Epithelial cell of proximal tubule (primary cell): ENCODE data around the gene UNC93B1. TPM values are rescaled to one million over a fixed set of nuclear protein-coding genes. Genes with fewer than 3 reads are reported as not detected.

ENCODE experiments used
- DNase-seq: peaks from one replicate; pipeline ENCODE4 v3.0.0-alpha.2; 2011; ENCODE audit warnings: low read depth
- H3K4me3 ChIP-seq: 2 replicates; pipeline ENCODE4 v1.5.1; 2011; ENCODE audit warnings: low read depth, mild to moderate bottlenecking, low read length
- total RNA-seq: library from RNA; depleted of rRNA; stranded (reverse); fragments of >200 nt; gene quantifications from 2 replicates; pipeline ENCODE4 v1.2.3, GENCODE V29; 2015
- TF ChIP-seq, protein P1 (sequence below): conservative IDR thresholded peaks from 2 replicates; pipeline ENCODE4 v1.5.1; 2012; ENCODE audit warnings: low read depth, mild to moderate bottlenecking, low read length

The UNC93B1 gene
- total RNA-seq, 1 donor from 2014 or later: 16.3 TPM

DNA sequence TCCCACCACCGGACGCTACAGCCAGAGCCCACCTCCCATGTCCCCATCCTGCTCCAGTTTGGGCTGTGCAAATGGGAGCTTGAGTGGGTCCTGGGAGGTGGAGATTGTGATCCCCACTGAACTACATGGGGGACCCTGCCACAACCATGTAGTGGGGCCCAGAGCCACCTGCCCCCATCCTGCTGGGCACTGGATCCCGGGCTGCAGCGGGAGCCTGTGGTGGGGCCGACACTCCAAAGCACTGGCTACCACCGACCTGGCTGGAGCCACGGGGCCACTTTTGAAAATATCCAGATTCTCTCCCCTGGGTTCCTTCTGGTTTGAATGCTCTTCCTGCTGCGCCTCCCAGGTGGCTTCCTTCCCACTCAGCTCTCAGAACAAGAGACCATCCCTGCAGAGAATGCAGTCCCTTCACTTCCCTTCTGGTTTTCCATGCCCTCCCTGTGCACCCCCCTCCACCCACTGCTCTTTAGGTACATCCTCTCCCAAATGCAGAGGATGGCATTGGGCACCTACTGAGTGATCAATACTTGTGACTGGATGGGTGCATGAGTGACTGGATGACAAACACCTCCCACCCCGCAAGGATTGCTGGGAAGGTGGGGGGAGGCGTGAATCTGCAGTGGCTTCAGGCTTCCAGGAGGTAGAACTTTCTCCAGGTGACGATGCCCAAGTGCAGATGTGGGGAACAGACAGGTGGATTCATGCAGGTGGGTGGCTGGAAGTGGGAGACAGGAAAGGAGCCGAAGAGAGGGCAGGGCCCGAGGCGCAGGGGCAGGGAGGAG, 846 bp upstream of the UNC93B1 start:
- peak overlapping the region; percentile 65 for H3K4me3 ChIP-seq

DNA sequence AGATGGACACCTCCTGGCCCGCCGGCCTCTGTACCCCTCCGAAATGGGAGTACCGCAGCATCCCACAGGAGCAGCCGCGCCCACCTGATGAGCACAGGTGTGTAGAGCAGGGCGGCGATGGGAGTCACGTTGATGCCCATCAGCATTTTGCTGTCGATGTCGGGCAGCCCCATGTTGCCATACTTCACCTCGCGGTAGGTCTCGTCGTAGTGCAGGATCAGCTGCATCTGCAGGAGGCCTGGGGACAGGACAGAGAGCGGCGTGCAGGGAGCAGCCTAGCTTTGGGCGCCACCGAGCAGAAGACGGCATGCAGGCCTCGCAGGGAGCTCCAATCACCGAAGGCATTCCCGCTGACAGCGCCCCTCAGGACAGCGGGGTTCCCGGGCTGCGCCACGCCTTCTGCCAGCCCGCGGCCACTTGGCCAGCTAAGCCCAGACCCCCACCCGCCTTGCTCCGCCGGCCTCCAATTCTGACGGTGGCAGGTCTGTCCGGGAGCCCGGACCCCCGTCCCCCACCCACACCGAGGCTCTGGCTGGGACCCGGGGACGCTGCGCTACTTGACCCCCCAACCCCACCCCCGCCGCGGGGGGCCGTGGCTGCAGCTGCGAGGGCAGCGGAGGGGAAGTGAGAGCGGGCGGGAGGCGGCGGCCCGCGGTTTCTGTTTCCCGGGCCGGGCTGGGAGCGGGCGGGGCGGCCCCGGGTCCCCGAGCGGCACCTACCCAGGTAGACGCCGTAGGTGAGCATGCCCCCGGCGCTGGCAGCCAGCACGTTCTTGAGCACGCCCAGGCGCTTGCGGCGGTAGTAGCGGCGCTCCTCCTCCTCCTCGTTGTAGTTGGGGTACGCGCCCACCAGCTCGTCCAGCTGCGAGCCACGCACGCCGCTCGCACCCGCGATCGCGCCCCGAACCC, 705 bp downstream of the UNC93B1 start:
- DNase-seq: no peak

More for the DNA sequence above, 846 bp upstream of the UNC93B1 start:
- no peak for DNase-seq
- TF ChIP-seq, protein P1, sequence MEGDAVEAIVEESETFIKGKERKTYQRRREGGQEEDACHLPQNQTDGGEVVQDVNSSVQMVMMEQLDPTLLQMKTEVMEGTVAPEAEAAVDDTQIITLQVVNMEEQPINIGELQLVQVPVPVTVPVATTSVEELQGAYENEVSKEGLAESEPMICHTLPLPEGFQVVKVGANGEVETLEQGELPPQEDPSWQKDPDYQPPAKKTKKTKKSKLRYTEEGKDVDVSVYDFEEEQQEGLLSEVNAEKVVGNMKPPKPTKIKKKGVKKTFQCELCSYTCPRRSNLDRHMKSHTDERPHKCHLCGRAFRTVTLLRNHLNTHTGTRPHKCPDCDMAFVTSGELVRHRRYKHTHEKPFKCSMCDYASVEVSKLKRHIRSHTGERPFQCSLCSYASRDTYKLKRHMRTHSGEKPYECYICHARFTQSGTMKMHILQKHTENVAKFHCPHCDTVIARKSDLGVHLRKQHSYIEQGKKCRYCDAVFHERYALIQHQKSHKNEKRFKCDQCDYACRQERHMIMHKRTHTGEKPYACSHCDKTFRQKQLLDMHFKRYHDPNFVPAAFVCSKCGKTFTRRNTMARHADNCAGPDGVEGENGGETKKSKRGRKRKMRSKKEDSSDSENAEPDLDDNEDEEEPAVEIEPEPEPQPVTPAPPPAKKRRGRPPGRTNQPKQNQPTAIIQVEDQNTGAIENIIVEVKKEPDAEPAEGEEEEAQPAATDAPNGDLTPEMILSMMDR: no peak

DNA sequence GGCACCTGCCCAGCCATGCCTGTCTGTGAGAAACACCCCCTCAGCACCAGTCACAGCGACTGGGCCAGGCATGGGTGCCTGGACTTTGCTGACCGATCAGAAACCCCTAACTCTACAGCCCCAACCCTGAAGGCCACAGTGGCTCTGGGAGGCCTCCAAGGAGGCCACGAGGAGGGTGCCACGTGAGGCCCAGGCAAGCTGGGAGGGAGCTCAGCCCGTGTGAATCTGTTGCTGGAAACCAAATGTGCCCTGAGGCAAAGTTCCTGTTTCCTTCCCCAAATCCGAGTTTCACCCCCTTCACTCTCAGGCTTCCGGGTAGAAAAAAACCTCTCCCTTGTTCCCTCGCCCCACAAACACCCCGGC, 1.3 kb downstream of the UNC93B1 start:
- TF ChIP-seq, protein P1: no peak
- no peak for DNase-seq
- no peak overlapping the region for H3K4me3 ChIP-seq

More for the DNA sequence above, 705 bp downstream of the UNC93B1 start:
- TF ChIP-seq, protein P1: no peak
- H3K4me3 ChIP-seq: peak overlapping the region; percentile 65

DNA sequence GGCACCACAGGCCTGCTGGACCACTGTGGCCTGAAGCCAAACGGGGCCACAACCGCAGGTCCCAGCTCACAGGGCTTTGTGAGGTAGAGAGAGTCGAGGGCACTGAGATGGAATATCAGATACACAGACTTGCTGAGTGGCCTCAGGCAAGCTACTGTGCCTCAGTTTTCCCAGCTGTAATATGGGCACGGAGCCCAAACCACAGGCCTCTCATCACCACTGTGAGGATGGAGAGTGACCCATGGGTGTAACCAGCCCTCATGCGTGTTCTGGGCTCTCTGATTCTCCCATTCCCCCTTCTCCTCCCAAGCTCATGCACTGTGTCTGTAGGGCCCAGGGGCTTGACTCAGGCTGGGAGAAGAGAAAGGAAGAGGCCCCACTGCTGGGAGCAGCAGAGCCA, 4.2 kb downstream of the UNC93B1 start:
- TF ChIP-seq, protein P1: no peak
- H3K4me3 ChIP-seq: no peak overlapping the region
- DNase-seq: no peak

DNA sequence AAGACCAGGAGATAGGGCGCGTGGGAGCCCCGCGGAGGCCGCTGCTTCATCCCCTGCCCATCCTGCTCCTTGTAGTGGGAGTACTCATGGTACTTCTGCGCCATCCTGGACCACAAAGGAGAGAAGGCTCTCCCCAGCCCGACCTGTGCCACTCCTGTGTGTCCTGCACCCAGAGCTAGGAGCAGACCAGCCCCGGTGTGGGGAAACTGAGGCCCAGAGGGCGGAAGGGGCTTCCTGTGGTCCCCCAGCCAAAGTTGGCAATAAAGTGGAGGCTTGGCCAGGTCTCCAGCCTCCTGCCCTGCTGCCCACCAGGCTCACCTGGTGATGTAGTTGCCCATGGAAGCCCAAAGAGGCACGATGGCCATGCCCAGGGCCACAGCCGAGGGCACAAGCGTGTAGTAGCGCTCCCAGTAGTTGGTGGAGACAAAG, 4.7 kb downstream of the UNC93B1 start:
- no peak for DNase-seq
- TF ChIP-seq, protein P1: no peak
- H3K4me3 ChIP-seq: no peak overlapping the region

DNA sequence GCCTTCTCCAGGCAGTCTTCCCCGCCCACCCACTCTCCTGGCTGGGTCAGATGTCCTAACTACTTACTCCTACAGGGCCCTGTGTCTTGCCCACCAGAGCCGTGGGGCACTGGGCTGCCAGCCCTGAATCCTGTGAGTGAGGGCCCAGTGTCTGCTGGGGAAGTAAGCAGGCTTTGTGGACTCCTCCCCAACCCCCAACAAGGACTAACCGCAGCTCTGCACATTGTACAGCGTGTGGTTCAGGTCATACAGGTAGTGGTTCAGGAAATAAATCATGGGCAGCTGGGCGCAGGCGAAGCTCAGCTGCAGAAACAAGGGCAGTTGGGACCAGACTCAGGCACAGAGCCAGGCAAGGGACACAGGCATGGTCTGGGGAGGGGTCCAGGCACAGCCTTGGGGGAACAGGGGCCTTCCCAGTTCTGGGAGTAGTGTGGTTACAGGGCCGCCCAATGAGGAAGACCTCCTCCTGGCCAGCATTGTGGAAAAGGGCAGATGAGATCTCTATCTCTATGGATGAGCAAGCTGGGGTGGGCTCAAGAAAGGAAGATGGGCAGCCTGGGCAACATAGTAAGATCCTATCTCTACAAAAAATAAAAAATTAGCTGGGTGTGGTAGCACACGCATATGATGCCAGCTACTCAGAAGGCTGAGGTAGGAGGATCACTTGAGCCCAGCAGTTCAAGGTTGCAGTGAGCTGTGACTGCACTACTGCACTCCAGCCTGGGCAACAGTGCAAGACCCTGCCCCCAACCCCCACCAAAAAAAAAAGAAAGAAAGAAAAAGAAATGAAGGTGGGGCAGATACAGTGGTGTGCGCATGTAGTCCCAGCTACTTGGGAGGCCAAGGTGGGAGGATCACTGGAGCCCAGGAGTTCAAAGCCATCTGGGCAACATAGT, 5.5 kb downstream of the UNC93B1 start:
- no peak for DNase-seq
- TF ChIP-seq, protein P1: no peak
- no peak overlapping the region for H3K4me3 ChIP-seq
